GM19463 (cell line): Measurements from ENCODE around the gene CLTA.
"Not testable (repeated sequence)": the region's sequence is repeated elsewhere in the genome, so short reads cannot be mapped to it uniquely, and the experiment has no call there.

Experiments used
- ATAC-seq: cut with Tn5 transposase; IDR thresholded peaks from one replicate; pipeline ENCODE4 v1.9.1; 2021; ENCODE audit warnings: mild to moderate bottlenecking, moderate library complexity; ENCODE audit not compliant: unreplicated experiment

Gene CLTA

GRCh38 chr9:36158122-36158521, 32.6 kb upstream of the CLTA start:
- no peak for ATAC-seq

GRCh38 chr9:36158917-36159316, 31.8 kb upstream of the CLTA start:
- no peak for ATAC-seq

- not testable (repeated sequence) for ATAC-seq
These were observed 31.2 kb upstream of the CLTA start for GRCh38 chr9:36159509-36159908.

- not testable (repeated sequence) for ATAC-seq
These were observed 30.6 kb upstream of the CLTA start for GRCh38 chr9:36160126-36160525.

- no peak for ATAC-seq
These were observed 29.5 kb upstream of the CLTA start for GRCh38 chr9:36161187-36161586.

GRCh38 chr9:36162211-36162738, 28.4 kb upstream of the CLTA start:
- ATAC-seq: no peak

- ATAC-seq: no peak
These were observed 27.5 kb upstream of the CLTA start for GRCh38 chr9:36163049-36163785.

- no peak for ATAC-seq
These were observed 26.9 kb upstream of the CLTA start for GRCh38 chr9:36163786-36164170.

- no peak for ATAC-seq
These were observed 26.3 kb upstream of the CLTA start for GRCh38 chr9:36164372-36164771.

- ATAC-seq: no peak
These were observed 25.7 kb upstream of the CLTA start for GRCh38 chr9:36164989-36165388.

GRCh38 chr9:36165826-36166167, 24.9 kb upstream of the CLTA start:
- no peak for ATAC-seq

- peak; percentile 83 for ATAC-seq
These were observed 24.4 kb upstream of the CLTA start for GRCh38 chr9:36166168-36166927.

- ATAC-seq: no peak
These were observed 21.6 kb upstream of the CLTA start, which contains the start of gene CCIN for GRCh38 chr9:36169166-36169565. TSS of gene CCIN (plus strand) at chr9:36169388. CDS start at chr9:36169503, 115 bp downstream.

GRCh38 chr9:36169708-36170107, 21.0 kb upstream of the CLTA start:
- no peak for ATAC-seq

GRCh38 chr9:36170531-36170930, 20.2 kb upstream of the CLTA start:
- ATAC-seq: no peak

- no peak for ATAC-seq
These were observed 16.9 kb upstream of the CLTA start for GRCh38 chr9:36173861-36174260.

- no peak for ATAC-seq
These were observed 16.4 kb upstream of the CLTA start for GRCh38 chr9:36174271-36174670.

- ATAC-seq: no peak
These were observed 16.0 kb upstream of the CLTA start for GRCh38 chr9:36174731-36175130.

- ATAC-seq: not testable (repeated sequence)
These were observed 15.5 kb upstream of the CLTA start for GRCh38 chr9:36175209-36175608.

GRCh38 chr9:36176496-36176895, 14.2 kb upstream of the CLTA start:
- ATAC-seq: not testable (repeated sequence)

GRCh38 chr9:36177571-36177970, 13.2 kb upstream of the CLTA start:
- ATAC-seq: no peak

GRCh38 chr9:36180243-36180642, 10.5 kb upstream of the CLTA start:
- not testable (repeated sequence) for ATAC-seq
